Stimulated activated CD8-positive, alpha-beta memory T cell treated with anti-CD3 and anti-CD28 coated beads, Interleukin-15, amount 100 ng/mL, for 4 hours (primary cell): Measurements from ENCODE around the gene BDH2.

ENCODE experiments used
- DNase-seq, 2 donors: peaks; one replicate each; pipeline ENCODE4 v3.0.0-alpha.2; 2020; ENCODE audit warnings: low read depth in 2 of 2

Gene BDH2

DNA sequence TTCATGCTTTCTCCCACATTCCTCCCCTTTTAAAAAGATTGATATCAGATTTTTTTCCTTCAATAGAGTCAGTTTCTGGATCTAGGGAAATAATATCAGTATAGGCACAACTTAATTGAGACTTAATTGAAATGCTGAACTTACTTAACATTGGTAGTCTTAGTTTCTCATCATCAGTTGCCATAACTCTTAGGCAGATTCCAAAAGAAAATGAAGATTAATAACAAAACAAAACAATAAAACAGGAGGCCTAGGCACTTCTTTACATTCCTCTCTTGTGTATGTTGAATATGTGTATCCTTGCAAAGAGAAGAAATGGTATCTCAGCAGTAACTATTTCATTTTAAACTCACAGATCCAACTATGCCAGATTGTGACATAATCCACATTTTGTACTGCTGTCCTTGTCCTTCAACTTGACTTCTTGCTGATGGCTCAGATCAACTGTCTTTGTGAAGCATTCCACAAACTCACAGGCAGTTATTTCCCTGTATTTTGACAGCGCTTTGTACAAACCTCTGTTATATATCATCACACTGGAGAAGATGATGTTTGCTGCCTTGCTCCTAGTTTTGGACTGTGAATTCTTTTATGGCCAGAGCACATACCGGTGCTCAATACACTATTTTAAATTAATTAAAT lies 14.0 kb downstream of the BDH2 start:
- no peak for DNase-seq

DNA sequence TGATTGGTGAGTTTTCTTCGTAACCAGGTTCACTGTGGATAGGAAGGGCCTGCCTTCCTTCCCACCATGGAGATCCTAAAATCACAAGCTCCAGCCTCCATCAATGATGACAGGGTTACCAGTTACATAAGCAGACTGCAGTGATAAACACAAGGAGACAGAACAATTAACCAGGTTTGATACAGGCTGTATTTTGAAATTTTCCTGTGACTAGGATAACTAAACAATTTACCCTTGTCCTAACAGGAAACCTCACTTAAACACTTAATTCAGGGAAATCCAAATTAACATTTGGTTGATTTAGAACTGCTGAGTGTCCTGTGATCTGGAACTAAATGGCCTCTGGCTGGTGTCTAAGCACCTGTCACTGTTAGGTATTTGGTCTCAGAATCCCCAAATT lies 20.0 kb downstream of the BDH2 start:
- no peak for DNase-seq

DNA sequence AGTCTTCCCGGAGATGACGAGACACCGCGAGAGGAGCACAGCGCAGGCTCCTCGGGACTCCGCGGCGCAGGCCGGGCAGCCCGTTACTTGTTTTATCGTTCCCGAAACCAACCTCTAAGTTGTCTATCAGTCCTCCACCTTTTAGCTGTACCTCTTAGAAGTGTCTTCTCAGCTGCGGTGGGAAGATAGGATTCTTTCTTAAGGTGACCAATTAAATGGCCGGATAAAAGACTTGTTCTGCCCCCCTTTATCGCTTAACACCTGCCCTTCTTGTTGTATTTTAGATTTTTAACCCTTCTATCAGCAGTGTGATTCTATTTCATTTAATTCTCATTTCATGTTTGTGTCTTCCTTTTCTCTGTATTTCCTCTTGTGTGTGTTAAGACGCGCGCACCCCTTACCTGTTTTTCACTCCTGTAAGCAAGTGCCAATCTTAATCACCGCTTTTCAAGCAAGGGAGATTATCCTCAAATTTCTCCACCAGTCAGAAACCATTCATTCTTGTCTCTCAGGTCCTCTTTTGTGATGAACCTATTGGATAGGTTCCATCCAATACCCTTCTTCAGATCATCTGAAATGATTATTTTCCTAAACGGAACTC lies 22.8 kb downstream of the BDH2 start, which contains the start of gene SLC9B2:
Gene SLC9B2 (minus strand): TSS at position 15 of the 601 bp plus-strand sequence. CDS start 9,211 bp downstream, outside the sequence.
- no peak for DNase-seq

DNA sequence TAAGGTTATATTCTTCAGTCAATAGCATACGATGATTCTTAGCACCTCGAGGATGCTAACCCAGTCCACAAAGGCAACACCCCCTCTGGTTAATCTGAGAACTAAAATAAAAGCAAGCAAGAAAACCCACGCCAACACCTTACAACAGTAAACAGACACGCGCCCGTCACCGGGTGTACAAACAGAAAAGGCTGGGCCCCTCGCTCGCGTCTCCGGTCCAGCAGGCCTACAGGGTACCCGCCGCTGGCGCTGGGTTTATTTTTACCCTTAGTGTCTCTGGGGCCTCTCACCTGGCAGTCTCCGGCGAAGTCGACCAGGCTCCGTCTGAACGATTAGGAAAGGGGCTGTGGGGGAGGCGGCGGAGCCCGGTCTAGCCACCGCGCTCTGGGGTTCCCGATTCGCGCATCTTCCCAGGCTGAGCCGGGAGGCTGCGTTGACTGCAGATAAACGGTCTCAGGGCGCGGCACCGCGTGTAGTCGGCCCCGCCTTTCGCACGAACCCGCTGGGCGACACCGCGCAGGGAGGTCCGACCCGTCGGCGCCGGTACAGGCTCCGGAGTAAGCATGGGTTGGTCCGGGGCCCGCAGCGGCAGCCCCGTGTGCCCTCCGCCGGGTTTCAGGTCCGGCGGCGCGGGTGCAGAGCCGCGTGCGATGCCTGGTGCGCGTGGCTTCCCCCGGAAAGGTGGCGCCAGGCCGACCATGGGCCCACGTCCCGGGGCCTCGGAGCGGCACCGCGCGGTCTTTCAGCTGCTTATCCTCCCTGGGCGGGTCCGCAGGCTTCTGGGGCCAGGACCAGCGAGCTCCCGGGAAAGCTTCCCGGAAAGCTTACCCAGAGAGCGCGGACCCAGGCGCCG lies 23.5 kb downstream of the BDH2 start:
- peak; percentile 48 to 49 for DNase-seq

DNA sequence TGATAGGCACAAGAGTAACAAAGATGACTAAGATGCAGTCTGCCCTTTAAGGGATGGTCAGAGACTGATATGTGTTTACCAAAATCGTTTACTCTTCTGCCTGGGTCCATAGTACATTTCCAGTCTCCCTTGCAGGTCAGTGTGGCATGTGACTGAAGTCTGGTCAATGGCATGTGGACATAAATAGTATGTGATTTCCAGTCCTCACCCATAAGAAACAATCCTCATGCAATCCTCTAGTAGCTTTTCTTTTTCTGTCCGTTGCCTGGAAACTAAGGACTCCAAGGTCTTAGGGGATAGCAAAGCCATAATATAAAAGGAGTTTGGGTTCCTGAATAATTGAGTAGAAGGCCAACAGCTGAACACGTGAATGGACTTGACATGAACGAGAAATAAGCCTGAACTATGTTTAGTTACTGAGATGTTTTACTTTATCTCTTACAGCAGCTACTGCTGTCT lies 24.2 kb downstream of the BDH2 start:
- no peak for DNase-seq

DNA sequence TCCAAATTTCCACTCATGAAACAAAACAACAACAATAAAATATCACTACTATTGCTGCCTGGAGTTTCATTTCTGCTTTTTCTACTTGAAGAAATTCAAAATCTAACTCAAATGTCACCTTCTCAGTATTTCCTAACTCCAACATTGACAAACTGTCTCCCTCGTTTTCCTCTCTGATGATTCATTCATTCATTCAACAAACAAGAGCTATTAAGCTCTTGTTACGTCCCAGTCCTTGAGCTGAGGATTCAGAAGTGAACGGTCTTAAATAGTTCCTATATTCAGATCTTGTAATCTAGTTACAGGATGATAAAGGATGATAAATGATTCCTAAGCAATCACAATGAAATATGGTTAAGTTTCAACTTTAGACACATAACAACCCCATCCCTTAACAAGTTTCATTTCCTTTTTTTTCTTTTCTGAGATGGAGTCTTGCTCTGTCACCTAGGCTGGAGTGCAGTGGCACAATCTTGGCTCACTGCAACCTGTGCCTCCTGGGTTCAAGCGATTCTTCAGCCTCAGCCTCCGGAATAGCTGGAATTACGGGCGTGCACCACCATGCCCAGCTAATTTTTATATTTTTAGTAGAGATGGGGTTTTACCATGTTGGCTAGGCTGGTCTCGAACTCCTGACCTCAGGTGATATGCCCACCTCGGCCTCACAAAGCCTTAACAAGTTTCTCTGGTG lies 24.7 kb downstream of the BDH2 start:
- no peak for DNase-seq

DNA sequence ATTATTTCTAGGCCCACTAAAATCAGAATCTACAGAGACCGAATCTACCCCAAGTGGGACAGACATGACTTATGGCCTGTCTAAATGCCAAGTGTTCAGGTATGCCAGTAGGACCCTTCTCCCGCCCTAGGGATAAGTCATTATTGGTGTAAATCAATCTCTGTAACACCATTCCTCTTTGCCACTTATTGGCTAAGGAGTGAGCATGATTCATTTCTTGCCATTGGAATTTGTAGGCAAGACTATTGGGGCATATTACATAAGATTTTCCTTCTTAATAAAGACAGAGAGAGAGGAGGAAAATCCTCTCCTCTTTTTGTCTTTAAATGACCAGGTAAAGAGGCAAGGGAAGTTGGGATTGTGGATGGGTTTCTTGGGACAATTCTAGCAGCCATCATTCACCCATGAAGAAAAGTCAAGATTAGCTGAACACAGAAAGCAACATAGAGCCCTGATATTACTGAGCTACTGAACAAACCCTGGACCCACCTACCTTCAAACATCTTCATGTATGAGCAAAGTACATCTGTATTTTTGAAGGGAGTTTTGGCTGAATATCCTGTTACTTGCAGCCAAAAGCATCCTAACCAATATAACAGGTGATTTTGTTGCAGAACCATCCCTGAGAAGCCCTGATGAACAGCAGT lies 25.7 kb downstream of the BDH2 start:
- no peak for DNase-seq

DNA sequence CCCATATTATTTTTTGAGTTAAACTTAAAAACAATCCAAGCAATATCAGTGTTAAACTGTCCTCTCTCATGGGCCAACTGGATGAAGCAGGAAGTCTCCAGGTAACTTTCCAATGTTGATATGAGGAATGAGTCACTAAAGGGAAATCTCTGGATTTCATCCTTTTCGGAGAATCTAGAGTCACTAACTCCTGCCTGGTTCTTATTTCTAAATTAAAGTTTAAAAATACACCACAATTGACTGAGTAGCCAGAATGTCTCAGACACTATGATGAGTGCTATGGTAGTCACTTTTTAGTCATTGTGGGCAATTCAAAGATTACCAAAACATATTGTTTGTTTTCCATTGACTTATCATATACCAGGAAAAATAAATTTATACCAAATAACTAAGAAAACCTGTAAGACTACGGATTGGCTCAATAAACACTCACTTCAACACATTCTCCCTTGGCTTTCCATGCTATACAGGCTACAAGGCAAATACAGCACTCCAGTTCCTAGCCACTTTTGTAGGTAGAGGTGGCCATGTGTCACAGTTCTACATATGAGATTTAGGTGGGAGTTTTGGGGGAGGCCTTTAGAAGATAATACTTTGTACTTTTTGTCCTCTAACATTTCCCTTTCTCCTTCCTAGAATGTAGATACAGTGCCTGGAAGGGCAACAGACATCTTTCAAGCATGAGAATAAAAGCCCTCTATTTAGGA lies 31.6 kb downstream of the BDH2 start:
- no peak for DNase-seq

DNA sequence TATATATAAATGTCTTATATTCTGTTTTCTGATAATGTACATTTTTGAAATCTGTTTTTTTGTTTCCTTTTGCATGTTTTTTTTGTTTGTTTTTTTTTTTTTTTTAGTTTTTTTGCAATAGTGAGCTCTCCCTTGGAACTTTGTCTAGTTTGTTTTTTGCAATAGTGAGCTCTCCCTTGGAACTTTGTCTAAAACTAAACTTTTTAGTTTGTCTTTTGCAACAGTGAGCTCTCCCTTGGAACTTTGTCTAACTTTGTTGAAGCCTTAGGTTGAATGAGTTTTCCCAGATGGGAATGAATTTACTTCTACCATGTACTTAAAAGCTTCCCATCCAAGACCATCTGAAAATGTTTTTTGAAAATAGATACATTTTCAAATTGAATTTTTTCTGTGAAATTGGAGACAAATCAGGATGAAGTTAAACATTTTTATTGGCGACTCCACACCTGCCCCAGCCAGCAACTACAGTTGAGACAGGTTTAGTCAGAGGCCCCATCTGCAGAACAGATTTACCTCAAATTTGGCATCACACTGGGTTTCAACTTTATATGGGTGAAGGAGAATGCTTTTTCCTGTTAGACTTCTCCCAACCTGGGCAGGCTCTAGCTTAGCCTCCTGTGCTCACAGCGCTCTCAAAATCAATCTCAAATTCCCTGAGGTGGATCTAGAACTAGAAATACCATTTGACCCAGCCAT lies 39.0 kb downstream of the BDH2 start:
- no peak for DNase-seq

DNA sequence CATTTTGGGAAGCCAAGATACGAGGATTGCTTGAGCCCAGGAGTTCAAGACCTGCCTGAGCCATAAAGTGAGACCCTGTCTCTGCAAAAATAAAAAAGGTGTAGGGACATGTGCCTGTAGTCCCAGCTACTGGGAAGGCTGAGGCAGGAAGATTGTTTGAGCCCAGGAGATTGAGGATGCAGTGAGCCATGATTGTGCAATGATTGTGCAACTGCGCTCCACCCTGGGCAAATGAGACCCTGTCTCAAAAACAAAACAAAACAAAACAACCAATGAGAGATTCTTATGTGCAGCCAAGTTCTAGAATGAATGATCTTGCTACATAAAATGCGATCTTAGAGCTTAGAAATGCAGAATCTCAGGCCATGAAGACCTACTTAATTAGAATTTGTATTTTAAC lies 45.6 kb downstream of the BDH2 start:
- no peak for DNase-seq

DNA sequence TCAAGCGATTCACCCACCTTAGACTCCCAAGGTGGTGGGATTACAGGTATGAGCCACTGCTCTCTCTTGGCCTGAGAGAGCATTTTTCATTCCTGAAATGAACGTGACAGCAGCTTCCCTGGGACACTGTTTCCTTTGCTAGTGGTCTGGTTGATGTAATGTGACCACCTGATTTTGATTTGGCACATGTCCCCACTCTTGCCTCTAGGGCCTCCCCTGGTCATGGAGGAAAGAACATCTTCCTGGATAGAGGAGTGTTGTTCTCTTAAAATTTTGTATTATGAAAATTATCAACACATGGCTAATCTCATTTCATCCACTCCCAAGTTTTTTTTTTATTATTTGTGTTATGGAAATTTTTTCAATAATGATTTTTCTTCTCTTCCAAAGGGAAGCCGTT lies 46.9 kb downstream of the BDH2 start:
- no peak for DNase-seq

DNA sequence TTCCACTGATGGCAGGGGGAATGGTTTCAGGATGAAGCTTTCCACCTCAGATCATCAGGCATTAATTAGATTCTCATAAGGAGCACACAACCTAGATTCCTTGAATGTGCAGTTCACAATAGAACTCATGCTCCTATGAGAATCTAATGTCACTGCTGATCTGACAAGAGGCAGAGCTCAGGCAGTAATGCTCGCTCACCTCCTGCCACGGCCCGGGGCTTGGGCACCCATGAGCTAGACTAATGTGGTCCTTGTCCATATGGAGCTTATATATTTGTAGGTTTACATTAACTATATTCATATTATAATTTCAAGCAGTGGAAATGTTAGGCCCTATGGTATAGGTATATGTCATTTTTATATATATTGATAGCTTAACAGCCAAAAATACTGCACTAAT lies 47.5 kb downstream of the BDH2 start:
- no peak for DNase-seq

DNA sequence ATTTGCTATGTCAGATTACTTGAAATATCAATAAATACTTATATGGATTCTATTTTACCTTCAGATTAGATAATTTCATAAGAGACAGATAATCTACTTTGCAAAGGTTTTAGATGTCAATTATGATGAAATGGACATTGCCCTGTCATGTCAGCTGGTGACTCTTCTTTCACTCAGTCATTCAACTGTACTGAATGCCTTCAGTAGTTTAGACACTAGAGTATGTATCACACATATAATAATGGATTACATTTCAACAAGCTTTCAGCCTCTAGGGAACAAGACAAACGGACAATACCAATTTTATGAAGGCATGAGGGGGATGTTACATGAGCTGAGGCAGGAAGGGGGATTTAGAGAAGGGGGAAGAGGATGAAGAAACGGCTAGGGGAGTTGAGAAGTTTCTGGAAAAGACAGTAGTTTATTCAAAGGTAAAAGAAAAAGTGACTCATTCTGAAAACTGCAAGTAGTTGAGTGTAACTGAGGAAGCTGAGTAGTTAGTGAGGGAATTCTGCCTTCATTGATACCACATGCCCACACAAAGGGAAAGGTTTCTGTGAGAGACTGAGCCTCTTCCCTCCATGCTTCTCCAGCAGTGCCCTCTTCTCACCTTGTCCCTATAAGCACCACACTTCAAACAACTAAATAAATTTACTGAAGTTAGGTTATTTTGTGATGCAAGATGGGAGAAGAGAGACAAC lies 48.7 kb downstream of the BDH2 start:
- no peak for DNase-seq

DNA sequence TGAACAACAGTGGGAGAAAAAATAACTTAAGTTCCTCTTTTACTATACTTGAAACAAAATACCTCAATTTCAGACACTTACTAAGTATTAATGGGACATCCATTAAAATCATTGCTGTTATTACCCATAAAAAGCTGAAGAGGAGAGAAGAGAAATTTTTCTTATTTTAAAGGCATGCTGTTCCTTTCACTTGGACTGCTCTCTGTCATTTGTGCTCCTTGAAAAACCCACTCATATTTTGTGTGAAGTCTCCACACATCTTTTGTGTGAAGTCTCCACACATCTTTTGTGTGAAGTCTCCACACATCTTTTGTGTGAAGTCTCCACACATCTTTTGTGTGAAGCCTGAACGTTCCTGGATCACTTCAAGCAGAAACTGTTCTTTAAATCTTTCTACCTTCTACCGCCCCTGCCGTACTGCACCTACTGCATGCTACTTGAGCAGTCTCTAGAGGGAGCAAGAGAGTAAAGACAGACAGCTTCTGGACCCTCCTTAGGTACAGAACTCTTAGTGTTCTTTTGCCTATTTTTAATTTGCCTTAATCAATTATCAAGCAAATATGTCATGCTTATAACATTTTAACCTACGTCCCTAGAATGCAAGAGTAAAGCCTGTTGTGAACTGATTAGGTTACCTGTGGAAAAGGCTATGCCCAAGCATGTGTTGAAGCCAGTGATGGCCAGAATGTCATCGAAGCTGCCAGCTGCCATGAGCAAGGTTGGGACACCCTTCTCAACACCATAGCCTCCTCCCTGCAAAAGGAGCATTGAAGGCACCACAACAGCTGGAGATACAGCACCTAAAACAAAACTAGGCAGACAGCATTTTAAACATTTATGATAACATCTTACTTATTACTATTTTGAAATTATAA lies 53.0 kb downstream of the BDH2 start:
- DNase-seq, result no peak

DNA sequence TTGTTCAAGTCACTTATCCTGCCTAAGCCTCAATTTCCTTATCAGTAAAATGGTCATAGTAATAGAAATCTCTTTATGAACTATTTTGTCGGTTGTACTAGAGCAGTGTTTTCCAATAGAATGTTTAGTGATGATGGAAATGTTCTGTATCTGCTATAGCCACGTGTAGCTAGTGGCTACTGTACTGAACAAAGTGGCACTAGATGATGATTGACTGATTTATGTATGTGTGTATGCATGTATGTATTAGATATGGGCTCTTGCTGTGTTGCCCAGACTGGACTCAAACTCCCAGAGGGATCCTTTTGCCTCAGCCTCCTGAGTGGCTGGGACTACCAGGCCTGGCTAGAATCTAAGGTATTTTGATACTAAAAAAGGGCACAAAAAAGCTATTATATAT lies 55.5 kb downstream of the BDH2 start:
- no peak for DNase-seq

DNA sequence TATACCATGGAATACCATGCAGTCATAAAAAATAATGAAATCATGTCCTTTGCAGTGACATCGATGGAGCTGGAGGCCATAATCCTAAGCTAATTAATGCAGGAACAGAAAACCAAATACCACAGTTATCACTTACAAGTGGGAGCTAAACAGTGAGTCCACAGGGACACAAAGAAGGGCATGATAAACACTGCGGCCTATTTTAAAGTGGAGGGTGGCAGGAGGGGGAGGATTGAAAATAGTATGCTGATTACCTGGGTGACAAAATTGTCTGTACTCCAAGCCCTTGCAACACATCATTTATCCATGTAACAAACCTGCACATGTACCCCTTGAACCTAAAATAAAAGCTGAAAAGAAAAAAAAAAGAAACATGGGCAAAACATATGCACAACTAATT lies 63.5 kb downstream of the BDH2 start:
- no peak for DNase-seq

DNA sequence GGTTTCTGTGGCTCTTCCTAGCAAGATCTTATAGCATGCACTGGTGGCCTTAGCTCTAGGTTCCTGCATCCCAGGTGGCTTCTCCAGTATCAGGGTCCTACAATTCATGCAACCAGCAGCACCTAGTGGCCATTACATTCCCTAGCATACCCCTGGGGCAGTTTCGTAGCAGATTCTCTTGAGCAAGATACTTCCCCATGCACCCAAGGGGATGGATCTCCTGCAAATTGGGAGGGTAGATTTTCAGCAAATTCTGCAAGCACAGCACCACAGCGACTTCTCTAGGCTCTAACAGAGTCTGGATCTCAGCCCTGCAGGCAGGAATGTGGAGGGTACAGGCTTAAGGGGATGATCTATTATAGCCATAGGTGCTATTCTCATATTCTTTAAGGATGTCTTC lies 67.1 kb downstream of the BDH2 start:
- DNase-seq, result no peak

DNA sequence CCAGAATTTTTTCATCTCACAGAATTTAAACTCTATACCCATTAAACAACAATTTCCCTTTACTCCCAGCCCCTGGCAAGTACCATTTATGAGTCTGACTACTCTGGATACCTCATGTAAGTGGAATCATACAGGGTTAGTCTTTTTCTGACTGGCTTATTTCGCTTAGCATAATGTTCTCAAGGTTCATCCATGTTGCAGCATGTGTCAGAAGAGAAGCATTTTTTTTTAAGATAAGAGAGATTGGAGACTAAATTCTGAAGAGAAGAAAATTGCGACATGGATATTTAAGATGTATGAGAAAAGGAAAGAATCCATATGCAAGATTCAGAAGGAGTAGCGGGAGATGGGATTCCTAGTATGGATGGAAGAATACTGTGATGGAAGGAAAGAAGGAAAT lies 68.8 kb downstream of the BDH2 start:
- DNase-seq, result no peak

DNA sequence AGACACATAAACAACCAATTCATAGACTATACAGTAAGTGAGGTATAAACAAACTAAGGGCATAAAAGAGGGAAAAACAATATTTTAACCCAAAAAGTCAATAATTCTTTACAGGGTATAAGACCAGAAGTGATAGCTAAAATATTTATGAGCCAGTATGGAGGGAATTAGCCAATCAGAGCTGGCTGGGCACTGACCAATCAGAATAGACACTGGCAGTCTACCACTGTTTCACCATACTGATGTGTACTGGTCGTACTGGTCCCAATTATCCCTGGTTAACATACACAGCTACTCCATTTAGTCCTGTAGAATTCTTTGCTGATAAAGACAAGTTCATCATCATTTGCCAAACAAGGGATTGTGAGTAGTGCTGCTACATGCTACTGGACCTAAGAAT lies 70.3 kb downstream of the BDH2 start:
- no peak for DNase-seq
